Umbilical cord (tissue), 2 donors: ENCODE measurements around the gene HHEX. TPM values are rescaled to one million over a fixed set of nuclear protein-coding genes. Genes with fewer than 3 reads are reported as not detected.
A peak's percentile ranks its signal among the peaks of the same experiment; 100 is the strongest.

Experiments used
- DNase-seq: peaks from one replicate; pipeline ENCODE4 v3.0.0-alpha.2; 2015; ENCODE audit warnings: low spot score
- total RNA-seq: library from RNA; depleted of rRNA; stranded (reverse); fragments of >200 nt; gene quantifications from one replicate; pipeline ENCODE4 v1.2.3, GENCODE V29; 2014; ENCODE audit warnings: low replicate concordance; ENCODE audit not compliant: insufficient read depth

Gene HHEX
- total RNA-seq, 1 donor from 2014 or later: 2.4 TPM

- DNase-seq: peak; percentile 4
Observed at GRCh38 chr10:92692697-92693533, 3.2 kb downstream of the HHEX start.

GRCh38 chr10:92693534-92693893 lies 3.8 kb downstream of the HHEX start:
- no peak for DNase-seq

DNA sequence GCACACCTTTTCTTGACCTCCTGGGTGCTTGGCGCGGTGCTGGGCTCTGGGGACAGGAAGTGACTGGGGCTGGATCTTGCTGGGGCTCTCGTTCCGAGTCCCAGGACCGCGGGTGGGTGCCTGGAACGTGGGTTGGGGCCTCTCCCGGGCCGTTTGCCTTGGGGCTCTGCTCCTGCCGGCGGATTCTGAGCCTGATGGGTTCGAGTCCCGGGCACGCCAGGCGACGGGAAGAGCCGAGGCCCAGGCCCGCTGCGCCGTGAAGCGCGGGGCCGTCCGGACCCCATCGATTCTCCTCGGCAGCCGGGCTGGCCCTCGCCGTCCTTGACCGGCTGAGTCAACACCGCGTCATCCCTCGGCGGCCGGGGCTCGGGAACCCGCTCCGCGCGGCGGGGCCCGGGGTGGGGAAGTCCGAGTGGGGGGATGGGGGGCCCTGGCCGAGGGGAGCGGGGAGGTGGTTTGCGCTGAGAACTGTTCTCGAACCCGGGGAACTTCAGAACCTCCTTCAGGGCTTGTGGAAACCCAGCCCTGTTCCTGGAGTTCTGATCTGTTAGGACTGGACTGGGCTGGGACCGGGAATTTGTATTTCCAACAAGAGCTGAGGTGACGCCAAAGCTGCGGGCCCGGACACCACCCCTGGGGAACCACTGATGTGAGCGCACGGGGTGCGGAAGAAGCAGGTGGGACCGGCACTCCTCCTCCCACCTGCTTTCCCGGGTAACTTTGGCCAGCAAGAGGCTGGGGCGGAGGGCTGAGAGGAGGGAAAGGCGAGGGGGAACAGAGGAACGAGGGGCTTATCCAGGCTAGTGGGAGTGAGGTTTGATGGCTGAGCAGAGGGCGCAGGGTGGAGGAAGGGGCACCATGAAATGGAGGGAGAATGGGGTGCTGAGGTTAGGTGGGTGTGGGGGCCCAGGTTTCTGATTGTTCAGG lies 6.2 kb downstream of the HHEX start:
- no peak for DNase-seq

- no peak for DNase-seq
Observed at GRCh38 chr10:92696606-92697383, 7.0 kb downstream of the HHEX start.

DNA sequence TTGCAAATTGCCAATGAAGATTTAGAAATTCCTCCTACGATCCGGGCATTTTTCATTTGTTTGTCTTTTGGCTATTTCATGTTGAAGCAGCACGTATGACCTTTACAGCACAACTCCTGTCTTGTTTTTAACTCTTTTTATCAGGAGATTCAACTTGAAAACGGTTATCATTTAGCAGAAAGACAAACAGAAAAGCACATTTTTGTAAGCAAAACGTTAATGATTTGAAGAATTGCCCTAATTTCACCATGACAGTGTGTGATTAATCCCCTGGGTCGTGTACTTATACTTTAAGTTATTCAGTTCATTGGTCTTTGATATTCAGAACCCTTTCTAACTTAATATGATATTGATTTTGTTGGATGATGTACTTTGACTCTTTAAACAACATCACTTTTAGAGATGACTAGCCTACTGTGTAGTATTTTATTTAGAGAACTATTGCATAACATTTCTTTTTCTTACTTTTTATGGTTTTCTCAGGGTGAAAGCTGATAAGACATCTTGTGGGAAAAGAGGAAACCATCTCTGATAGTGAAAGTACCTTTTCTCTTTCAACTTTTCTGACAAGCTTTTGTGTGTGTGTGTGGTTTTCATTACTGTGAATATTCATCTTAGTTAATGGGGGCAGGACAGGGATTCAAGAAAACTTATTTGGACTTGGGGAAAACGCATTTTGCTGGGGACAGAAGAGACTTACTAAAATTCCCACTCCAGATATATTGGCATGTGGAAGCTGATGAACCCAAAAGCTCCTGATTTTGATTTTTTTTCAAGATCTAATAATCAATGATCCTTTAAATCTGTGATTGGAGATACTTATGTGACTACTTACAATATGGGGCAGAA lies 8.1 kb downstream of the HHEX start:
- no peak for DNase-seq

DNA sequence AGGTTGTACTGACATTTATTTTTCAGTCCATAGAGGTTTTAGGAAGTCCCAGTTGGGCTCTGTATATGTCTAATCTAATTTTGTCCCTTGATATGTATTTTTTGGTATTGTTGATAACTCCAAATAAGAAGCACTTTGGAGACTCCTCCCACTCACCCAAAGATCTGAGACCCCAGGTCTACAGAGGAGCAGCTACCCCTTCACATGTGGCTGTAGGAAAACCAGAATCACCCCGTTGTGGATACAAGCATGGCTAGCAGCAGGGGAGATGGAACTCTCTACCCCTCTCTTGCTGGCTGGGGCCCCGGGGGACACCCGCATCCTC lies 9.4 kb downstream of the HHEX start:
- no peak for DNase-seq

DNA sequence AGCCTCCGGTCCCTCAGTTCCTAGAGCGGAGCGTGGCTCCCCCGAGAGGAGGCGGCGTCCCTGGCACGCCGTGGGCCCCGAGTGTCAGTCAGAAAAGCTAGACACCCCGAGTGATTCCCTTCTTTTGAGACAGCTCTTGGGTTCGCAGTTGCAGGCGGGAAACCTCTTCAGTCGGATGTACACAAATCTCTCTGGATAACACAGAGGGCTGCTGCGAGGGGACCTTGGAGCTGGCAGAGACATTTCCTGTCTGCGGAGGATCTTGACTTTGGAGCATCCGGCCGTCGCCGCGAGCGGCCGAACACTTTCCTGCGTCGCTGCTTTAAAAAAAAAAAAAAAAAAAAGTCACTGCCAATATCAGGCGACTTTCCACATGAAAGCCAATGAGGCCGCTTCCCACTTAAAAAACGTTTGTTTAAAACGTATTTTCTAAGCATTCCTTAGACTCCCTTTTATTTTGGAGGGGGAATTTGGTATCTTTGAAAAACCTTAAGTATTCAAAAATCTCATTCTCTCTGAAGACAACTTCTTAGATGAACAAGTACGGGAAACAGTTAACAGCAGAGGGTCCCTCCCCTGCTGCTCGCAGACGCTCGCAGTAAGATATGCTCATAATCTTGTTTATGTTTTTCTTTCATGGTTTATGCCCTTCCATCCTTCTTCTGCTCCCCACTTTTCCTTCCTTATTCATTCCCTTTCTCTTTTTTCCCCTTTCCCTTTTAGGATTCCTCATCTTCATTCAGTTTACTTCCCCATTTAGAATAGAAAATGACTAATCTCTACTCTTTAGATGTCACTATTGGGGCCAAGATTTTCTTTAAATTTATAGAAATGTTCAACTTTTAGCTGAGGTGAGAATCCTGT lies 10.0 kb downstream of the HHEX start:
- no peak for DNase-seq

DNA sequence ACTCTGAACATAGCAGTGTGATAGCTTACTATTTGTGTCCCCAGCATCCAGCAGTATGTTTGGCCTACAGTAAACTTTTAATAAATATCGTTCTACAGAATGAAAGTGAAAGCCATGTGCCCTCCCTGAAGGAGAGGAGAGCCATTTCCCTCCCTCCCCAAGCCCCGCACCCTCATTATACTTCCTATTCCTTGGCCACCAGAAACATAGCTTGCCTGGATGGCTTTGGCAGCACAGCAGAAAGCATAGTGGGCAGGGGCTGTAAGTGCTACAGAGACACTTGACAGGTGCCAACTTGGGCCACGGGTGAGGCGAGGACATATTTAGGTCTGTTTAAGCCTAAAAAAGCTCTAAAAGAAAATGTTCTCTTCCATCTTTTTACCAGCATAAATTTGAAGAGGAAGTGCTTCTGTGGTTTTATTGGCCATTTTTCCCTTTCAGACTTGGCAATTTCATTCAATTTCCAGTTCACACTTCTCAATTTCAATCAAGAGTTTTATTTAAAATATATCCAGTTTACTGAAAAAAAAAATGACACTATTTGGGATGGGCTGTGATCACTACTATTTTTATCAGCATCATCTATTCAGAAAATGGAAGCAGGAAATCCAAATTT lies 12.7 kb downstream of the HHEX start:
- no peak for DNase-seq

DNA sequence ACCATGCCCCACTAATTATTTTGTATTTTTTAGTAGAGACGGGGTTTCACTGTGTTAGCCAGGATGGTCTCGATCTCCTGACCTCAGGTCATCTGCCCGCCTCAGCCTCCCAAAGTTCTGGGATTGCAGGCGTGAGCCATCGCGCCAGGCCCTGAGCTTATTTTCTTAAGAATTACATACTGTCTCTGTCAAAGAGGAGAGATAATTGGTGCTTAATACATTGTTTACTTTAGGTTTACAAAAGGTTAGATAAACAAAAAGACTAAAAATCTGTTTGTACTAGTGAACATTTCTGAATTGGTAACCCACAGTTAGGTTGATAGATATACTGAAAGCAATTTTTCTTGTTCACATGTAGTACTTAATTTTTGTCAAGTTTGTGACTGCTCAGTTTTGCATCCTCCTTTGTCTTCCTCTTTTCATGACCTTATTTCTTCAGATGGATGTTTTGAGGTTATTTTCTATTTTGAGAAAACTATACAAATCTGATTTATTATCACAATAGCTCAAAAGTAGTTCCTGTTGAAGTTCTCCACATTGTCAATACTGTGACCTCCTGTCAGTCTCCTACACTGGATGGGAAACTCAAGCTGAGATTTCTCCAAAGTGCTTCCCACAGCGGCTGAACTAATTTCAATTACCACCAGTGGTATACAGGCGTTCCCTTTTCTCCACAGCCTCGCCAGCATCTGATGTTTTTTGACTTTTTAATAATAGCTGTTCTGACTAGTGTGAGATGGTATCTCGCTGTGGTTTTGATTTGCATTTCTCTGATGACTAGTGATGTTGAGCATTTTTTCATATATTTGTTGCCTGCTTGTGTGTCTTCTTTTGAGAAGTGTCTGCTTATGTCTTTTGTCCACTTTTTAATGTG lies 22.5 kb downstream of the HHEX start:
- DNase-seq: no peak

GRCh38 chr10:92714152-92714845 lies 24.5 kb downstream of the HHEX start:
- DNase-seq: no peak

DNA sequence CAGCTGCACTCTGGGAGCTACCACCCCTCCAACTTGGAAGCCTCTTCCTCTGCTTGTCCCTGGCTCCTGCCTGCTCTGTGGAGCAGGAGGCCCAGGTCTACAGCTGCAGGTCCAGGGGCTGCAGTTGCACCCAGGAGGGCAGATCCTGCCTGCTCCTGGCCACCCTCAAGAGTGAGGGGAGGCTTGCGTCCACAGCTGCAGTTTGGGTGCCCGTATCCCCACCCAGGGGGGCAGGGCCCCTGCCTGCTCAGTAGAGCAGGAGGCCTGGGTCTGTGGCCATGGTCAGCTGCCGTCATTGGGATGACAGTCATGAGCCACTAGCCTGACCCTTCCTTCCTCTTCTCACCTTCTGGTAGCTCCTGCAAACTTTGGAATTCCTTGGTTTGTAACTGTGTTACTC lies 25.1 kb downstream of the HHEX start:
- DNase-seq: no peak

DNA sequence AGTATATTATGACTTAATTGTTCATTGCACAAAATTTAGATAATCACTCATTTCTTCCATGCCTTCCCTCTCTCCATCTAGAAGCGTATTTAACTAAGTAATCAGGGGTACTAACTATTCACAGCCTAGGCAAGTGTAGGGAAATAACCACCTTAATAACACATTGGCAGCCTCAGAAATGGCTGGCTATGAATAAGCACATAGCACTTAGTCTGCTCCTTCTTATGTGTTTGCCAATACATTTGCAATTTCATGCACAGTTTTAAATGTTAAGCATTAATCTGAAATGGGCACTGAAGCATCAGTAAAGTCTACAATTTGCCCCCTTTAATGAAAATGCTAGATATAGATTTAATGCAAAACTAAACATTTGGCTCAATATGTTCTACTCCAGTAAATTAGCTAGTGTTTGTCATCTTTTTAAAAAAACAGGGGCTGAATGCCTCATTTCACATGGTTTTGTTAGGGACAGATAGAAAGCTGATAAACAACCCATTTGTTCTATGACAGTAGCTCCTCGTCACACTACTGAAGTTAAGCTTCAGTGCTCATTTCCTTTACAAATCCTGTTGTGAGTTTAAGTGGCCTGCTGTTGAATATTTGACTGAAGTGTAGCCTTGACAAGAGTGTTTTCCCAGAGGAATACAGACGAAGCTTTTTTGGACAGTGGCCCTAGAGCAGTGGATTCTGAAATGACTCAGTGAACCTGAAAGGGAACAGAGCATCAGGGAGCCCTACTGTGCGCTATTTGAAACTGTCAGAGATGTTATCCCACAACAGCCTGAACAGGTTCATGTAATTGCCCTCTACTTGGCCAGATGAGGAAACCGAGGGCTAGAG lies 30.5 kb downstream of the HHEX start:
- no peak for DNase-seq

- no peak for DNase-seq
Observed at GRCh38 chr10:92720831-92721165, 31.0 kb downstream of the HHEX start.

GRCh38 chr10:92722349-92722748 lies 32.6 kb downstream of the HHEX start:
- DNase-seq: no peak

DNA sequence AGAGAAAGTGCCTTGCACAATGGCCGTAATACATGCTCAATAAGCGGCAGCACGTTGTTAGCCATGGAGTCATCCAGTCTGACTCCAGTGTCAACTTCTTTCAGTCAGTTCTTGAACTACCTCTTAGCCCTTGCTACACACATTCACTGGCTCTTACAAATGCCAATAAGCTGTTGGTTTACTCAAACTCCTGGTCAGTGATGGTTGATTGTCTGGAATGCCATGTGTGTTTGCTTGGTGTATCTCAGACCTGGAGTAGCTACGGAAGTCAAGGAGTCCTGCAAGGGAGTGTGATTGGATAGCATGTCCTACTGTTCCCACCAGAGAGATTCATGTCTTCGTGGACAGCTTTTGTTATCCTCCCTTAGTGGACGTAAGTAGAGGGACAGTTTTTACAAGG lies 37.4 kb downstream of the HHEX start:
- no peak for DNase-seq

DNA sequence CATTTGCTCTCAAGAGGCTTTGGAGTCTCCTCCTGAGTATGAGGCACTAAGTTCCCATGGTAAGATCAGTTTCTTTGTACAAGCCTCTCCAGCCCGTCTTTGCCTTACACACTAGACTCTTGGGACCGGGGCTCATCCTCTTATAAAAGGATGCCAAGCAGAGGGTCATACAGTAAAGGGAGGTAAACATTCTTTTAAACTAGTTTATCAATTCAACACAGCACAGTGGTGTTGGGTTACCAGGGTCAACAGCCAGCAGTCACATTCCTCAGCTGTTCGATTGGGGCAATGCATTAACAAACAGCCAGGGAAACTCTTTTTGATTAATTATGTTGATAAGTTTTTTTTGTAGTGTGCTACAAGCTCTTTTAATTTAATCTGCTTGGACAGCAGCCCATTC lies 37.8 kb downstream of the HHEX start:
- DNase-seq: no peak

GRCh38 chr10:92729886-92730285 lies 40.1 kb downstream of the HHEX start:
- no peak for DNase-seq
